Tibial nerve (tissue), 4 donors: ENCODE results near the gene GRAP.
"Not testable (repeated sequence)": the region's sequence is repeated elsewhere in the genome, so short reads cannot be mapped to it uniquely, and the experiment has no call there.

ENCODE experiments used
- CTCF ChIP-seq, 5 experiments: fragments of 200-600 bp in 3 of 5; fragments of 450-650 bp in 2 of 5; sonication (generic) in 3 of 5; IDR thresholded peaks; one replicate each; pipeline ENCODE4 v1.5.1; 2016 to 2019; ENCODE audit warnings: antibody characterized with exemption in 5 of 5, mild to moderate bottlenecking in 3 of 5, moderate library complexity in 2 of 5
- EP300 ChIP-seq, 2 donors: sonication (generic); formaldehyde crosslinking; IDR thresholded peaks; one replicate each; pipeline ENCODE4 v1.6.1; 2017; ENCODE audit warnings: antibody characterized with exemption in 2 of 2, mild to moderate bottlenecking in 1 of 2
- POLR2A ChIP-seq, 2 donors: fragments of 450-650 bp; IDR thresholded peaks; one replicate each; pipeline ENCODE4 v1.6.1; 2017; ENCODE audit warnings: antibody characterized with exemption in 2 of 2, mild to moderate bottlenecking in 2 of 2, moderate library complexity in 2 of 2

GRCh38 chr17:19047510-19047909 is 753 bp upstream of the GRAP start:
- not testable (repeated sequence) for TF ChIP-seq EP300, CTCF, POLR2A (IDR thresholded peaks at IDR 0.05)
